ENCODE results near the gene MOB2. TPM values are rescaled to one million over a fixed set of nuclear protein-coding genes. Genes with fewer than 3 reads are reported as not detected.
A peak's percentile ranks its signal among the peaks of the same experiment; 100 is the strongest.

Gene MOB2
- total RNA-seq, 1 experiment from 2014 or later, result 22.7 TPM

GRCh38 chr11:1528710-1529109, 42.1 kb upstream of the MOB2 start:
- H4K91ac ChIP-seq (ENCODE audit: insufficient read length, low read depth, low read length), result no peak overlapping the region
- no peak overlapping the region for H4K8ac ChIP-seq (replicated peaks; ENCODE audit: insufficient read length, low read depth, low read length)
- H3K9ac ChIP-seq (ENCODE audit: extremely low read depth, insufficient read length, low read length), result no peak overlapping the region
- peak overlapping the region in 1 of 3 experiments; percentile 65; a peak in 1 of 7 replicates for H3K27ac Mint-ChIP-seq
- H3K4me1 ChIP-seq (ENCODE audit: insufficient read depth, low read length), result no peaks in the 10 kb centered on the region
- no peak overlapping the region for H3K18ac ChIP-seq (ENCODE audit: insufficient read length, low read depth, low read length)
- H3K9me3 ChIP-seq (ENCODE audit: control insufficient read depth, low read depth, low read length), result no peaks in the 10 kb centered on the region
- peaks cover 0 to 7% of the 10 kb centered on the region in 2 experiments; a peak in 2 of 4 replicates for H3K4me1 Mint-ChIP-seq
- H3K9me3 Mint-ChIP-seq, result no peaks in the 10 kb centered on the region
- H2BK120ac ChIP-seq (ENCODE audit: low read depth, low read length, poor library complexity, severe bottlenecking), result no peak overlapping the region
- no peak overlapping the region for H2BK5ac ChIP-seq (ENCODE audit: insufficient read length, low read length)
- no peak overlapping the region for H2AK5ac ChIP-seq (ENCODE audit: insufficient read length, low read length)
- no peaks in the 10 kb centered on the region for H3K27me3 ChIP-seq (ENCODE audit: insufficient read depth, low read length)
- H3K27ac ChIP-seq (ENCODE audit: insufficient read length, low read depth, low read length), result no peak overlapping the region
- no peak overlapping the region for H3K4ac ChIP-seq (ENCODE audit: low read depth, low read length)
- no peaks in the 10 kb centered on the region for H4K20me1 ChIP-seq (ENCODE audit: control insufficient read depth, insufficient read depth, insufficient read length)
- H3K36me3 Mint-ChIP-seq (ENCODE audit: insufficient read depth in 1 of 3, low read depth in 3 of 3), result no peaks in the 10 kb centered on the region
- no peak overlapping the region for H2BK15ac ChIP-seq (ENCODE audit: low read depth, low read length)
- no peak for DNase-seq
- peaks cover 9% of the 10 kb centered on the region for H3K79me1 ChIP-seq (ENCODE audit: insufficient read depth, low read depth, low read length, poor library complexity, severe bottlenecking)
- no peak overlapping the region for H3K4me2 ChIP-seq (ENCODE audit: insufficient read depth, insufficient read length, low read length)
- H2AFZ ChIP-seq (ENCODE audit: low read length), result no peak overlapping the region
- no peak overlapping the region for H3K23ac ChIP-seq (ENCODE audit: insufficient read length, low read depth, low read length)
- H3K4me3 Mint-ChIP-seq, result no peak overlapping the region
- H4K5ac ChIP-seq (ENCODE audit: insufficient read length, low read depth, low read length), result no peak overlapping the region
- H3K14ac ChIP-seq (ENCODE audit: insufficient read depth, low read length), result no peak overlapping the region
- H3K27me3 Mint-ChIP-seq (ENCODE audit: low read depth), result no peaks in the 10 kb centered on the region
- H3T11ph ChIP-seq (ENCODE audit: low read length), result no peak overlapping the region
- no CpG with 5 or more reads among the region's 10 CpGs for WGBS (ENCODE audit: extremely low coverage, insufficient read length, low lambda C conversion rate)
- H3K79me2 ChIP-seq (ENCODE audit: insufficient read depth, low read length), result peaks cover 1% of the 10 kb centered on the region; the same call in 1 of the 2 replicates
- no peak overlapping the region for H2BK12ac ChIP-seq (ENCODE audit: insufficient read length, low read depth, low read length)
- H3K56ac ChIP-seq (ENCODE audit: insufficient read length, low read depth, low read length), result no peak overlapping the region
- no peak for TF ChIP-seq CTCF (conservative IDR thresholded peaks at IDR 0.05)
- H2BK20ac ChIP-seq (ENCODE audit: low read depth, low read length, poor library complexity, severe bottlenecking), result no peak overlapping the region
- H3K23me2 ChIP-seq (ENCODE audit: insufficient read length, low read depth, low read length, poor library complexity, severe bottlenecking), result no peaks in the 10 kb centered on the region
